Measurements from ENCODE around the gene NNAT.

NNAT gene

GRCh38 chr20:37503256-37503927 lies 17.7 kb upstream of the NNAT start:
- DNase-seq = no peak

GRCh38 chr20:37504404-37505096 lies 16.5 kb upstream of the NNAT start:
- no peak for DNase-seq

- DNase-seq = no peak
These were observed 15.5 kb upstream of the NNAT start for GRCh38 chr20:37505263-37506151.

GRCh38 chr20:37506152-37506725 lies 14.8 kb upstream of the NNAT start:
- DNase-seq = no peak

- no peak for DNase-seq
These were observed 10.8 kb upstream of the NNAT start for GRCh38 chr20:37510226-37510625.

GRCh38 chr20:37511610-37512275 lies 9.3 kb upstream of the NNAT start:
- DNase-seq = no peak

- no peak for DNase-seq
These were observed 7.2 kb upstream of the NNAT start for GRCh38 chr20:37513779-37514359.

- DNase-seq = no peak
These were observed 5.2 kb upstream of the NNAT start for GRCh38 chr20:37515876-37516275.

GRCh38 chr20:37516811-37517750 lies 4.0 kb upstream of the NNAT start:
- no peak for DNase-seq

GRCh38 chr20:37518059-37518458 lies 3.0 kb upstream of the NNAT start:
- DNase-seq = no peak

GRCh38 chr20:37518606-37519507 lies 2.2 kb upstream of the NNAT start:
- DNase-seq = no peak

GRCh38 chr20:37519508-37520418 lies 1.3 kb upstream of the NNAT start:
- DNase-seq = no peak

GRCh38 chr20:37520419-37520955 lies 563 bp upstream of the NNAT start:
- DNase-seq = no peak

GRCh38 chr20:37522260-37523011 lies 1.4 kb downstream of the NNAT start:
- no peak for DNase-seq

- no peak for DNase-seq
These were observed 2.0 kb downstream of the NNAT start for GRCh38 chr20:37523012-37523391.

- DNase-seq = no peak
These were observed 3.1 kb downstream of the NNAT start for GRCh38 chr20:37523911-37524700.

Data from activated naive CD4-positive, alpha-beta T cell (primary cell).